ENCODE measurements around the gene PPP2R5E.

The PPP2R5E gene

DNA sequence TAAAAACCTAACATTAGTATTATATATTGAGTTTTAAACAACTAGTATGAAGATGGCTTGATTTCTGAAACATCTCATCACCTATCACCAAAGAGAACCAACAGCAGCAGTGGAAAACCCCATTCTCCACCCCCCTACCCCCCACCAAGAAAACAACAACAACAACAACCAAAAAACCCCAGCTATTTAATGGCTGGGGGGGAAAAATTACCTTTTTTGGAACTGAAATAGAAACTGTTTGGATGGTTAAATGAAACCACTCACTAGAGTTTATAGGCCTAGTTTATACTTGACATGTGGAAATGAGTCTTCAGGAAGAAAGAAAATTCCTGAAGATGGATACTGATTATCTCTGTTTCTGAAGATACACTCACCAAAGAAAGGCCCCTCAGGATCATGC is 30.3 kb downstream of the PPP2R5E start:
- no peaks in the 10 kb centered on the region for H3K9me3 ChIP-seq (ENCODE audit: severe bottlenecking)
- TF ChIP-seq, protein P1, sequence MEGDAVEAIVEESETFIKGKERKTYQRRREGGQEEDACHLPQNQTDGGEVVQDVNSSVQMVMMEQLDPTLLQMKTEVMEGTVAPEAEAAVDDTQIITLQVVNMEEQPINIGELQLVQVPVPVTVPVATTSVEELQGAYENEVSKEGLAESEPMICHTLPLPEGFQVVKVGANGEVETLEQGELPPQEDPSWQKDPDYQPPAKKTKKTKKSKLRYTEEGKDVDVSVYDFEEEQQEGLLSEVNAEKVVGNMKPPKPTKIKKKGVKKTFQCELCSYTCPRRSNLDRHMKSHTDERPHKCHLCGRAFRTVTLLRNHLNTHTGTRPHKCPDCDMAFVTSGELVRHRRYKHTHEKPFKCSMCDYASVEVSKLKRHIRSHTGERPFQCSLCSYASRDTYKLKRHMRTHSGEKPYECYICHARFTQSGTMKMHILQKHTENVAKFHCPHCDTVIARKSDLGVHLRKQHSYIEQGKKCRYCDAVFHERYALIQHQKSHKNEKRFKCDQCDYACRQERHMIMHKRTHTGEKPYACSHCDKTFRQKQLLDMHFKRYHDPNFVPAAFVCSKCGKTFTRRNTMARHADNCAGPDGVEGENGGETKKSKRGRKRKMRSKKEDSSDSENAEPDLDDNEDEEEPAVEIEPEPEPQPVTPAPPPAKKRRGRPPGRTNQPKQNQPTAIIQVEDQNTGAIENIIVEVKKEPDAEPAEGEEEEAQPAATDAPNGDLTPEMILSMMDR (IDR thresholded peaks at IDR 0.05; ENCODE audit: poor library complexity, severe bottlenecking): no peak
- DNase-seq (ENCODE audit: low spot score) (no peak), ATAC-seq (ENCODE audit: low read depth) (no peak)
- no peaks in the 10 kb centered on the region for H3K27me3 ChIP-seq (ENCODE audit: insufficient read depth, poor library complexity, severe bottlenecking)
- no peak overlapping the region for H3K27ac ChIP-seq (ENCODE audit: poor library complexity, severe bottlenecking)
- H3K4me1 ChIP-seq (ENCODE audit: insufficient read depth, poor library complexity, severe bottlenecking): no peaks in the 10 kb centered on the region
- no peaks in the 10 kb centered on the region; the same call in none of the 2 replicates for H3K36me3 ChIP-seq (ENCODE audit: low read depth)
- H3K4me3 ChIP-seq (ENCODE audit: severe bottlenecking): no peak overlapping the region

DNA sequence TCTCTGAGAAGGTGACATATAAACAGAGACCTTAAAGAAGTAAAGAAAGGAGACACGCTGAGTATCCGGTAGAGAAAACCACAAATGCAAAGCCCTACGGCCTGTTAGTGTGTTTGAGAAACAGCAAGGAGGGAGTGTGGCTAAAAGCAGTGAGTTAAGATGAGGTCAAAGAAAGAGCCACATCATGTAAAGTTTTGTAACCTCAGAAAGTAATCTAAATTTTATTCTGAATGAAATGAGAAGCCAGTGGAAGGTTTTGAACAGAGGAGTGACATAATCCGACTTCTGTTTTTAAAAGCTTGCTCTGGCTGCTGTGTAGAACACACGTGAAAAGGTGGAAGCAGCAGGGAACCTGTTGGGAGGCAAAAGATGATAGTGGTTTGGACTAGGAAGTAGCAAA is 32.6 kb downstream of the PPP2R5E start:
- TF ChIP-seq, protein P1 (IDR thresholded peaks at IDR 0.05; ENCODE audit: poor library complexity, severe bottlenecking): no peak
- peaks cover 3% of the 10 kb centered on the region for H3K4me1 ChIP-seq (ENCODE audit: insufficient read depth, poor library complexity, severe bottlenecking)
- no peak for ATAC-seq (ENCODE audit: low read depth)
- H3K27me3 ChIP-seq (ENCODE audit: insufficient read depth, poor library complexity, severe bottlenecking): no peaks in the 10 kb centered on the region
- no peaks in the 10 kb centered on the region for H3K9me3 ChIP-seq (ENCODE audit: severe bottlenecking)
- no peaks in the 10 kb centered on the region; the same call in 1 of the 2 replicates for H3K36me3 ChIP-seq (ENCODE audit: low read depth)
- H3K27ac ChIP-seq (ENCODE audit: poor library complexity, severe bottlenecking): no peak overlapping the region
- DNase-seq (ENCODE audit: low spot score): no peak
- H3K4me3 ChIP-seq (ENCODE audit: severe bottlenecking): no peak overlapping the region

DNA sequence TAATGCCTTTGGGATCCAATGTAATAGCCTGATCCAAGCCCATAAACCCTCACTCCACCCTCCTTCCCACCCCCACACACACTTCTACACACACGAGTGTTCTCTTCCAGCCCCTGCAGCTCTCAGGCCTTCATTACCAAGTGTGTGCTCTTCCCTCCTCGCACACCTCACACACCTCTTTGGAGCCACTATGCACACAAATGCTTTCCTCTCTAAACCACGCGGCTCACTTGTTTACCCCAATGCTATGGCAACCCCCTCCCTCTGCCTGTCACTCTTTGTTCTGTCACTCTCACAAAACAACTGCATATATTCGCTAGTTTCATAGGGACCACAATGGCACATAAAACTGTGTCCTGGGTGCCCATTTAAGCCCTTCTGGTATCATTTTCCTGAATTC is 35.1 kb downstream of the PPP2R5E start:
- ATAC-seq (ENCODE audit: low read depth) (no peak), DNase-seq (ENCODE audit: low spot score) (no peak)
- Histone ChIP-seq H3K36me3 (ENCODE audit: low read depth) (no peaks in the 10 kb centered on the region; the same call in 1 of the 2 replicates), H3K4me3 (ENCODE audit: severe bottlenecking) (no peak overlapping the region), H3K27ac (ENCODE audit: poor library complexity, severe bottlenecking) (no peak overlapping the region), H3K4me1 (ENCODE audit: insufficient read depth, poor library complexity, severe bottlenecking) (peaks cover 15% of the 10 kb centered on the region), H3K27me3 (ENCODE audit: insufficient read depth, poor library complexity, severe bottlenecking) (no peaks in the 10 kb centered on the region), H3K9me3 (ENCODE audit: severe bottlenecking) (no peaks in the 10 kb centered on the region)
- TF ChIP-seq, protein P1 (IDR thresholded peaks at IDR 0.05; ENCODE audit: poor library complexity, severe bottlenecking): no peak

DNA sequence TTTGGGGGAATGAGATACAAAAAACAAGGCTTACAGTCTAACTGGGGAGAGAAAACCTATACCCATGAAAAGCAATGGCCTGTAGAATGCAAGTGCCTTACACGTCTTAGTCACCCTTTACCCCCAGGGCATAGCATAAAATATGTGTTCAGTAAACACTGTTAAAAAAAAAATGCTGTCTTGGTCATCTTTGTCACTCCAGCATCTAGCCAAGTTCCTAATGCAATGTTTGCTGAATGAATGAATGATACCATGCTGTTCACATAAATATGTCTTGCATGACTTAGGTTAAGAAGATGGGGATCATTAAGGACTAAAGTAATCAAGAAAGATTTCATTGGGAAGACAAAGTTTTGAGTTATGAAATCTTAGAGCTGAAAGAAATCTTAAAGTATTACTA is 38.5 kb downstream of the PPP2R5E start:
- Histone ChIP-seq H3K36me3 (ENCODE audit: low read depth) (0 out of 2 replicates have a peak, but pooled peaks cover 5% of the 10 kb centered on the region), H3K4me3 (ENCODE audit: severe bottlenecking) (no peak overlapping the region), H3K27me3 (ENCODE audit: insufficient read depth, poor library complexity, severe bottlenecking) (no peaks in the 10 kb centered on the region), H3K4me1 (ENCODE audit: insufficient read depth, poor library complexity, severe bottlenecking) (peaks cover 15% of the 10 kb centered on the region), H3K9me3 (ENCODE audit: severe bottlenecking) (no peaks in the 10 kb centered on the region), H3K27ac (ENCODE audit: poor library complexity, severe bottlenecking) (peak overlapping the region; percentile 34)
- peak; percentile 78 for ATAC-seq (ENCODE audit: low read depth)
- DNase-seq (ENCODE audit: low spot score): no peak
- TF ChIP-seq, protein P1 (IDR thresholded peaks at IDR 0.05; ENCODE audit: poor library complexity, severe bottlenecking): no peak

DNA sequence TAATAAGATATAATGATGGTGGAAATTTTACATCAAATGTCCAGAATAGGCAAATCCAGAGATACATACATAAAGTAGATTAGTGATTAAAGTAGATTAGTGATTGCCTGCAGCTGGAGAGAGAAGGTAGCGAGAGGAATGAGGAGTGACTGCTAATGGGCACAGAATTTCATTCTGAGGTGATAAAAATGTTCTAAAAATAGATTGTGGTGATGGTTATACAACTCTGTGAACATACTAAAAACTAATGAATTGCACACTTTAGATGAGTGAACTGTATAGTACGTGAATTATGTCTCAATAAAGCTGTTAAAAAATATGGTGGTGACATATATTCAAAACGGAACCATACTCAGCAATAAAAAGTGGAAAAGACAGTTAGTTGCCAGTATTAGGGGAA is 41.7 kb downstream of the PPP2R5E start:
- H3K36me3 ChIP-seq (ENCODE audit: low read depth): peaks cover 11% of the 10 kb centered on the region
- no peak overlapping the region for H3K27ac ChIP-seq (ENCODE audit: poor library complexity, severe bottlenecking)
- H3K4me3 ChIP-seq (ENCODE audit: severe bottlenecking): no peak overlapping the region
- H3K9me3 ChIP-seq (ENCODE audit: severe bottlenecking): no peaks in the 10 kb centered on the region
- no peaks in the 10 kb centered on the region for H3K27me3 ChIP-seq (ENCODE audit: insufficient read depth, poor library complexity, severe bottlenecking)
- DNase-seq (ENCODE audit: low spot score): no peak
- H3K4me1 ChIP-seq (ENCODE audit: insufficient read depth, poor library complexity, severe bottlenecking): peaks cover 17% of the 10 kb centered on the region
- ATAC-seq (ENCODE audit: low read depth): no peak
- TF ChIP-seq, protein P1 (IDR thresholded peaks at IDR 0.05; ENCODE audit: poor library complexity, severe bottlenecking): no peak
